HEK293 (cell line): ENCODE results near the gene CFAP43.

Experiments used
- CTCF ChIA-PET: fragments of 350-600 bp; formaldehyde crosslinking; extraction: SDS; loops from one replicate; lab custom pipeline; 2021; ENCODE audit warnings: antibody characterized with exemption; lab: Yijun Ruan, JAX
- POLR2A ChIA-PET: fragments of 300-600 bp; formaldehyde crosslinking; extraction: SDS; loops from one replicate; lab custom pipeline; 2020; ENCODE audit warnings: antibody characterized with exemption, inconsistent platforms; lab: Yijun Ruan, JAX
- H3K27ac ChIP-seq: fragments of 200-500 bp; sonication (Bioruptor generic); 2 replicates; pipeline ENCODE4 v1.5.1; 2014; ENCODE audit warnings: low read depth, low read length, control low read depth, inconsistent platforms; ENCODE audit errors: extremely low read depth
- H3K36me3 ChIP-seq, 2 experiments: fragments of 200-500 bp in 1 of 2; sonication (Bioruptor generic) in 1 of 2; 1 replicate in 1 of 2; 2 replicates in 1 of 2; pipeline ENCODE4 v1.5.1; 2014 to 2017; ENCODE audit warnings: inconsistent platforms in 2 of 2, low read length in 2 of 2; ENCODE audit not compliant: control insufficient read depth in 2 of 2, insufficient read depth in 1 of 2
- H3K4me1 ChIP-seq: fragments of 200-500 bp; sonication (Bioruptor generic); 2 replicates; pipeline ENCODE4 v1.5.1; 2014; ENCODE audit warnings: mild to moderate bottlenecking, low read length, inconsistent platforms; ENCODE audit not compliant: control insufficient read depth, insufficient read depth
- H3K4me3 ChIP-seq: 2 replicates; pipeline ENCODE4 v1.5.1; 2011; ENCODE audit warnings: low read depth, mild to moderate bottlenecking, control low read depth, low read length, moderate library complexity
- H3K9me3 ChIP-seq: fragments of 200-500 bp; sonication (Bioruptor generic); 2 replicates; pipeline ENCODE4 v1.5.1; 2014; ENCODE audit warnings: low read depth, low read length, inconsistent platforms; ENCODE audit not compliant: control insufficient read depth, insufficient read depth
- HOXC10 ChIP-seq: sonication (generic); formaldehyde crosslinking; IDR thresholded peaks from 2 replicates; pipeline ENCODE4 v1.8.1; 2023; ENCODE audit warnings: mild to moderate bottlenecking, missing genetic modification reagents
- KLF8 ChIP-seq: fragments of 450-650 bp; formaldehyde crosslinking; IDR thresholded peaks from 2 replicates; pipeline ENCODE4 v1.5.1; 2016; ENCODE audit warnings: missing biosample characterization, missing genetic modification characterization
- MYNN ChIP-seq: fragments of 450-650 bp; formaldehyde crosslinking; IDR thresholded peaks from 2 replicates; pipeline ENCODE4 v1.5.1; 2016; ENCODE audit warnings: missing biosample characterization, missing genetic modification characterization, borderline replicate concordance
- SCRT1 ChIP-seq: fragments of 450-650 bp; formaldehyde crosslinking; IDR thresholded peaks from 2 replicates; pipeline ENCODE4 v1.5.1; 2016; ENCODE audit warnings: missing biosample characterization, missing genetic modification characterization, borderline replicate concordance
- SP2 ChIP-seq: fragments of 450-650 bp; formaldehyde crosslinking; IDR thresholded peaks from 2 replicates; pipeline ENCODE4 v1.5.1; 2016; ENCODE audit warnings: missing biosample characterization, missing genetic modification characterization
- TRIM28 ChIP-seq: IDR thresholded peaks from 2 replicates; pipeline ENCODE4 v1.6.1; 2011; ENCODE audit warnings: low read length, control low read depth, borderline replicate concordance
- YY2 ChIP-seq: fragments of 450-650 bp; formaldehyde crosslinking; IDR thresholded peaks from 2 replicates; pipeline ENCODE4 v1.5.1; 2016; ENCODE audit warnings: missing biosample characterization, missing genetic modification characterization
- ZBTB21 ChIP-seq: fragments of 450-650 bp; formaldehyde crosslinking; IDR thresholded peaks from 2 replicates; pipeline ENCODE4 v1.5.1; 2017; ENCODE audit warnings: missing biosample characterization, missing genetic modification characterization
- ZBTB7A ChIP-seq: fragments of 450-650 bp; formaldehyde crosslinking; IDR thresholded peaks from 2 replicates; pipeline ENCODE4 v1.5.1; 2016; ENCODE audit warnings: low read depth, missing biosample characterization, missing genetic modification characterization
- ZNF121 ChIP-seq: fragments of 450-650 bp; formaldehyde crosslinking; IDR thresholded peaks from 2 replicates; pipeline ENCODE4 v1.5.1; 2016; ENCODE audit warnings: missing biosample characterization, missing genetic modification characterization
- ZNF148 ChIP-seq: fragments of 450-650 bp; formaldehyde crosslinking; IDR thresholded peaks from 2 replicates; pipeline ENCODE4 v1.5.0; 2017; ENCODE audit warnings: missing biosample characterization, missing genetic modification characterization, borderline replicate concordance
- ZNF19 ChIP-seq: fragments of 450-650 bp; formaldehyde crosslinking; IDR thresholded peaks from 2 replicates; pipeline ENCODE4; 2016; ENCODE audit warnings: missing biosample characterization, missing genetic modification characterization, low read depth
- ZNF221 ChIP-seq: fragments of 450-650 bp; formaldehyde crosslinking; IDR thresholded peaks from 2 replicates; pipeline ENCODE4 v1.5.1; 2017; ENCODE audit warnings: missing biosample characterization, missing genetic modification characterization, borderline replicate concordance
- ZNF23 ChIP-seq: fragments of 450-650 bp; formaldehyde crosslinking; IDR thresholded peaks from 2 replicates; pipeline ENCODE4 v1.5.1; 2016; ENCODE audit warnings: missing biosample characterization, missing genetic modification characterization, borderline replicate concordance
- ZNF24 ChIP-seq: fragments of 450-650 bp; formaldehyde crosslinking; IDR thresholded peaks from 2 replicates; pipeline ENCODE4 v1.5.1; 2016; ENCODE audit warnings: missing biosample characterization, missing genetic modification characterization
- ZNF274 ChIP-seq, 2 experiments: fragments of 200-500 bp in 1 of 2; fragments of 450-650 bp in 1 of 2; sonication (Bioruptor generic) in 1 of 2; formaldehyde crosslinking in 1 of 2; IDR thresholded peaks; 2 replicates each; pipeline versions ENCODE4 v1.5.1 to v1.6.1; 2014 to 2016; ENCODE audit warnings: borderline replicate concordance in 1 of 2, inconsistent platforms in 1 of 2, low read length in 1 of 2, missing biosample characterization in 1 of 2, missing genetic modification characterization in 1 of 2
- ZNF311 ChIP-seq: fragments of 450-650 bp; formaldehyde crosslinking; IDR thresholded peaks from 2 replicates; pipeline ENCODE4 v1.5.1; 2017; ENCODE audit warnings: missing biosample characterization, missing genetic modification characterization, borderline replicate concordance
- ZNF335 ChIP-seq: fragments of 450-650 bp; formaldehyde crosslinking; conservative IDR thresholded peaks from 2 replicates; pipeline ENCODE4 v1.5.1; 2016; ENCODE audit warnings: missing biosample characterization, missing genetic modification characterization
- ZNF37A ChIP-seq: fragments of 450-650 bp; IDR thresholded peaks from 2 replicates; pipeline ENCODE4 v1.5.1; 2018; ENCODE audit warnings: missing biosample characterization, missing genetic modification characterization
- ZNF404 ChIP-seq: fragments of 450-650 bp; formaldehyde crosslinking; IDR thresholded peaks from 2 replicates; pipeline ENCODE4 v1.5.1; 2017; ENCODE audit warnings: missing biosample characterization, missing genetic modification characterization
- ZNF510 ChIP-seq: fragments of 450-650 bp; formaldehyde crosslinking; IDR thresholded peaks from 2 replicates; pipeline ENCODE4 v1.5.1; 2018; ENCODE audit warnings: mild to moderate bottlenecking, missing genetic modification characterization, missing biosample characterization; ENCODE audit not compliant: insufficient replicate concordance
- ZNF548 ChIP-seq: fragments of 450-650 bp; formaldehyde crosslinking; IDR thresholded peaks from 2 replicates; pipeline ENCODE4 v1.5.1; 2016; ENCODE audit warnings: missing biosample characterization, missing genetic modification characterization
- ZNF560 ChIP-seq: fragments of 450-650 bp; formaldehyde crosslinking; IDR thresholded peaks from 2 replicates; pipeline ENCODE4 v1.5.1; 2017; ENCODE audit warnings: missing biosample characterization, missing genetic modification characterization, borderline replicate concordance
- ZNF830 ChIP-seq: fragments of 450-650 bp; IDR thresholded peaks from 2 replicates; pipeline ENCODE4 v1.5.0; 2018; ENCODE audit warnings: missing biosample characterization, missing genetic modification characterization, low read depth, mild to moderate bottlenecking, moderate library complexity
- TF ChIP-seq, protein P1 (sequence below): fragments of 450-650 bp; formaldehyde crosslinking; IDR thresholded peaks from 2 replicates; pipeline ENCODE4 v1.5.1; 2017; ENCODE audit warnings: missing biosample characterization, missing genetic modification characterization
- TF ChIP-seq, protein P2 (sequence below): fragments of 450-650 bp; formaldehyde crosslinking; IDR thresholded peaks from 2 replicates; pipeline ENCODE4 v1.5.1; 2016; ENCODE audit warnings: missing biosample characterization, missing genetic modification characterization

Gene CFAP43

GRCh38 chr10:104113376-104113956, 118.7 kb downstream of the CFAP43 start (continued):
- TF ChIP-seq ZNF23 (tag by site-specific recombination) (no peak), HOXC10 (CRISPR knock-in tag) (no peak), KLF8 (tag by site-specific recombination) (no peak), SP2 (no peak), ZNF548 (tag by site-specific recombination) (no peak), ZBTB7A (tag by site-specific recombination) (no peak), MYNN (tag by site-specific recombination) (no peak), ZNF221 (no peak), ZNF510 (tag by site-specific recombination) (no peak)

GRCh38 chr10:104109908-104110662, 122.1 kb downstream of the CFAP43 start:
- POLR2A ChIA-PET: interaction anchor here (0.6 to 1.8 kb wide), 2 partner anchors 12 to 228 kb away, joined by 3 to 8 read pairs; partner anchors contain the start of genes ITPRIP and SFR1
- CTCF ChIA-PET: interaction anchor here (0.6 kb wide), 1 partner anchor 224 kb away, joined by 3 read pairs; no protein-coding TSS in a partner anchor
- no peaks in the 10 kb centered on the region for H3K36me3 ChIP-seq
- no peaks in the 10 kb centered on the region for H3K4me1 ChIP-seq
- H3K4me3 ChIP-seq: no peak overlapping the region
- TF ChIP-seq KLF8 (tag by site-specific recombination): no peak
- TF ChIP-seq ZNF23 (tag by site-specific recombination): no peak
- TF ChIP-seq, all 188 proteins: peak for 0
- no peaks in the 10 kb centered on the region for H3K9me3 ChIP-seq
- H3K27ac ChIP-seq: no peak overlapping the region

- CTCF ChIA-PET: interaction anchor here (1.0 kb wide), 1 partner anchor 352 kb away, joined by 3 read pairs; no protein-coding TSS in a partner anchor
Observed at GRCh38 chr10:104104926-104105325, 127.2 kb downstream of the CFAP43 start.

More at GRCh38 chr10:104104926-104105325, 127.2 kb downstream of the CFAP43 start:
- no peaks in the 10 kb centered on the region for H3K9me3 ChIP-seq
- H3K36me3 ChIP-seq: no peaks in the 10 kb centered on the region
- H3K4me1 ChIP-seq: no peaks in the 10 kb centered on the region
- POLR2A ChIA-PET: no interaction called here
- no peak overlapping the region for H3K27ac ChIP-seq
- TF ChIP-seq YY2 (tag by site-specific recombination) (no peak), SCRT1 (tag by site-specific recombination) (no peak), ZNF560 (tag by site-specific recombination) (no peak), ZNF404 (tag by site-specific recombination) (no peak), ZNF830 (tag by site-specific recombination) (no peak), ZNF37A (no peak), ZNF335 (no peak), ZNF24 (tag by site-specific recombination) (no peak), TRIM28 (no peak), ZNF121 (tag by site-specific recombination) (no peak), ZBTB21 (tag by site-specific recombination) (no peak), ZNF148 (no peak), ZNF274 (IDR thresholded peaks at IDR 0.05; ENCODE audit: low read length) (no peak), ZNF274 (tag by site-specific recombination; IDR thresholded peaks at IDR 0.05; ENCODE audit: borderline replicate concordance) (no peak), ZNF311 (tag by site-specific recombination) (no peak), ZNF19 (tag by site-specific recombination) (no peak)
- TF ChIP-seq, protein P1, sequence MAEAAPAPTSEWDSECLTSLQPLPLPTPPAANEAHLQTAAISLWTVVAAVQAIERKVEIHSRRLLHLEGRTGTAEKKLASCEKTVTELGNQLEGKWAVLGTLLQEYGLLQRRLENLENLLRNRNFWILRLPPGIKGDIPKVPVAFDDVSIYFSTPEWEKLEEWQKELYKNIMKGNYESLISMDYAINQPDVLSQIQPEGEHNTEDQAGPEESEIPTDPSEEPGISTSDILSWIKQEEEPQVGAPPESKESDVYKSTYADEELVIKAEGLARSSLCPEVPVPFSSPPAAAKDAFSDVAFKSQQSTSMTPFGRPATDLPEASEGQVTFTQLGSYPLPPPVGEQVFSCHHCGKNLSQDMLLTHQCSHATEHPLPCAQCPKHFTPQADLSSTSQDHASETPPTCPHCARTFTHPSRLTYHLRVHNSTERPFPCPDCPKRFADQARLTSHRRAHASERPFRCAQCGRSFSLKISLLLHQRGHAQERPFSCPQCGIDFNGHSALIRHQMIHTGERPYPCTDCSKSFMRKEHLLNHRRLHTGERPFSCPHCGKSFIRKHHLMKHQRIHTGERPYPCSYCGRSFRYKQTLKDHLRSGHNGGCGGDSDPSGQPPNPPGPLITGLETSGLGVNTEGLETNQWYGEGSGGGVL (tag by site-specific recombination): no peak
- TF ChIP-seq, protein P2, sequence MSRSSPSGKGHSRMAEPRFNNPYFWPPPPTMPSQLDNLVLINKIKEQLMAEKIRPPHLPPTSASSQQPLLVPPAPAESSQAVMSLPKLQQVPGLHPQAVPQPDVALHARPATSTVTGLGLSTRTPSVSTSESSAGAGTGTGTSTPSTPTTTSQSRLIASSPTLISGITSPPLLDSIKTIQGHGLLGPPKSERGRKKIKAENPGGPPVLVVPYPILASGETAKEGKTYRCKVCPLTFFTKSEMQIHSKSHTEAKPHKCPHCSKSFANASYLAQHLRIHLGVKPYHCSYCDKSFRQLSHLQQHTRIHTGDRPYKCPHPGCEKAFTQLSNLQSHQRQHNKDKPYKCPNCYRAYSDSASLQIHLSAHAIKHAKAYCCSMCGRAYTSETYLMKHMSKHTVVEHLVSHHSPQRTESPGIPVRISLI (tag by site-specific recombination): no peak
- TF ChIP-seq, all 188 proteins: peak for 0
- no peak overlapping the region for H3K4me3 ChIP-seq
